ENCODE data around the gene CHD9. TPM values are rescaled to one million over a fixed set of nuclear protein-coding genes. Genes with fewer than 3 reads are reported as not detected.

CHD9 gene
- total and polyA plus RNA-seq, 9 of the 15 experiments (the other 6 are each of a cell fraction or from before 2014, with no cell fraction given) = 29.0 to 69.3 (median 40.6) TPM

- TF ChIP-seq CREB5 (CRISPR knock-in tag; IDR thresholded peaks at IDR 0.05) (no peak), FOXO4 (CRISPR knock-in tag; IDR thresholded peaks at IDR 0.05) (no peak), SOX6 (IDR thresholded peaks at IDR 0.05) (no peak), NBN (IDR thresholded peaks at IDR 0.05; ENCODE audit: low read depth) (no peak), ZFP36 (IDR thresholded peaks at IDR 0.05; ENCODE audit: low read depth, low read length, partially characterized antibody) (no peak)
These were observed 227.1 kb downstream of the CHD9 start (continued) for GRCh38 chr16:53281859-53282258.

- Histone ChIP-seq H3K4me2 (ENCODE audit: insufficient read depth, low read length) (no peak overlapping the region), H3K4me1 (replicated peaks in 1 of 2; ENCODE audit: control insufficient read depth in 2 of 2, insufficient read depth in 2 of 2, low read length in 2 of 2) (no peaks in the 10 kb centered on the region), H3K9me1 (ENCODE audit: control insufficient read depth, insufficient read depth, low read length) (no peaks in the 10 kb centered on the region), H3K79me2 (ENCODE audit: control insufficient read depth, insufficient read depth, low read length) (no peaks in the 10 kb centered on the region), H3K4me3 (no peak overlapping the region), H3K27ac (ENCODE audit: extremely low read depth, low read depth, low read length) (no peak overlapping the region), H3K36me3 (ENCODE audit: control insufficient read depth, insufficient read depth, low read length) (peaks cover 82% of the 10 kb centered on the region), H4K20me1 (replicated peaks; ENCODE audit: control insufficient read depth, insufficient read depth, low read length) (no peaks in the 10 kb centered on the region), H2AFZ (ENCODE audit: low read depth, low read length) (no peak overlapping the region), H3K27me3 (ENCODE audit: control insufficient read depth in 2 of 2, insufficient read depth in 2 of 2, low read length in 2 of 2) (no peaks in the 10 kb centered on the region), H3K9ac (ENCODE audit: insufficient read depth in 1 of 2, low read depth in 2 of 2, low read length in 2 of 2) (no peak overlapping the region), H3K9me3 (replicated peaks; ENCODE audit: control insufficient read depth, insufficient read depth, low read depth, low read length) (no peaks in the 10 kb centered on the region)
- in situ Hi-C loops (cut with MboI) (no loop called here), intact Hi-C loops (cut with micrococcal nuclease) (loop anchor here (10.0 kb wide), 1 partner anchor 228 kb away; the partner anchor contains the start of genes CHD9 and CHD9NB)
- ATAC-seq (no peak), DNase-seq (ENCODE audit: extremely low read depth in 1 of 4, low spot score in 3 of 4) (no peak), FAIRE-seq (no peak)
- TF ChIP-seq YY1 (IDR thresholded peaks at IDR 0.05; ENCODE audit: borderline replicate concordance in 1 of 3, control insufficient read depth in 1 of 3, extremely low read depth in 1 of 3, insufficient read depth in 3 of 3, insufficient read length in 1 of 3, insufficient replicate concordance in 2 of 3, low read depth in 1 of 3, low read length in 2 of 3) = no peak
- TF ChIP-seq XRCC3 (IDR thresholded peaks at IDR 0.05) = no peak
- TF ChIP-seq ZNF224 (CRISPR knock-in tag; IDR thresholded peaks at IDR 0.05) = no peak
- no peak for TF ChIP-seq SMAD4 (CRISPR knock-in tag; conservative IDR thresholded peaks at IDR 0.05)
- no peak for TF ChIP-seq ZBTB34 (CRISPR knock-in tag; IDR thresholded peaks at IDR 0.05)
- no peak for TF ChIP-seq ATF7 (IDR thresholded peaks at IDR 0.05)
- no peak for TF ChIP-seq CBFA2T3 (IDR thresholded peaks at IDR 0.05)
- no peak for TF ChIP-seq HDAC3 (IDR thresholded peaks at IDR 0.05; ENCODE audit: borderline replicate concordance, partially characterized antibody)
- TF ChIP-seq ZNF551 (CRISPR knock-in tag; IDR thresholded peaks at IDR 0.05) = no peak
- TF ChIP-seq SMC3 (conservative IDR thresholded peaks at IDR 0.05; ENCODE audit: insufficient read depth, low read depth, low read length) = no peak
- no peak for TF ChIP-seq DLX4 (CRISPR knock-in tag; IDR thresholded peaks at IDR 0.05)
- TF ChIP-seq ZNF124 (CRISPR knock-in tag; IDR thresholded peaks at IDR 0.05) = no peak
- ChIA-PET CTCF (ENCODE audit: low intra/inter-chr PET ratio) (interaction anchor here (1.6 kb wide), 1 partner anchor 152 kb away, joined by 8 read pairs; no protein-coding TSS in a partner anchor), POLR2A (no interaction called here)
- WGBS (ENCODE audit: insufficient coverage, low coverage, missing lambda C conversion rate) = 84% methylated on average over 4 of the region's 5 CpGs
- BruUV-seq (replicated peaks) = no TSS peak
These were observed 227.5 kb downstream of the CHD9 start for GRCh38 chr16:53282328-53282727.
